ENCODE data around the gene SPSB3. TPM values are rescaled to one million over a fixed set of nuclear protein-coding genes. Genes with fewer than 3 reads are reported as not detected.
A peak's percentile ranks its signal among the peaks of the same experiment; 100 is the strongest.

Gene SPSB3
- total and polyA plus RNA-seq, 2 donors (not counting 1 experiment from before 2014, with no cell fraction given), result 9.6 to 32.7 TPM

DNA sequence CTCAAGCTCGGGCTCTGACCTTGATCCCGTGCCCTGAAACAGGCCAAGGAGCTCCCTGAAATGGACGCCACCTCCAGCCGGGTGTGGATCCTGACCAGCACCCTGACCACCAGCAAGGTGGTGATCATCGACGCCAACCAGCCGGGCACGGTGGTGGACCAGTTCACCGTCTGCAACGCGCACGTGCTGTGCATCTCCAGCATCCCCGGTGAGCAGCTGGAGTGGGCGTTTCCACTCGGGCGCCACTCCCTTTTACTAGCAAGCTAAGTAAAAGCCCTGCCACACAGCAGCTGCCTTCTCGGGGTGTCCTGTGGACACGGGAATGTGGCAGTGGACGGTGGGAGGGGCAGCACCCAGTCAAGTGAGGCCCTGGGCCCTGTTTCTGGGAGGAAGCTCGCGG lies 17.4 kb downstream of the SPSB3 start:
- Histone ChIP-seq H3K4me3 (replicated peaks in 1 of 4; ENCODE audit: control extremely low read depth in 1 of 4, insufficient read depth in 1 of 4, low read depth in 3 of 4, low read length in 4 of 4) (no peak overlapping the region), H4K20me1 (ENCODE audit: control insufficient read depth, extremely low read depth, insufficient read depth, low read length) (no peaks in the 10 kb centered on the region), H2AFZ (ENCODE audit: low read length) (no peak overlapping the region), H3K4me1 (ENCODE audit: control insufficient read depth, extremely low read depth, insufficient read depth, low read length) (no peaks in the 10 kb centered on the region), H3K4me2 (ENCODE audit: extremely low read depth, insufficient read depth, low read length) (no peak overlapping the region), H3K27ac (ENCODE audit: insufficient read depth, low read length) (no peak overlapping the region), H3K9ac (ENCODE audit: insufficient read depth, low read length) (no peak overlapping the region), H3K9me3 (ENCODE audit: control insufficient read depth, insufficient read depth, low read depth, low read length) (no peaks in the 10 kb centered on the region), H3K36me3 (ENCODE audit: control insufficient read depth, insufficient read depth, low read length) (peaks cover 57% of the 10 kb centered on the region), H3K27me3 (ENCODE audit: control insufficient read depth, insufficient read depth, low read length) (no peaks in the 10 kb centered on the region), H3K79me2 (ENCODE audit: control insufficient read depth, insufficient read depth, low read length) (no peaks in the 10 kb centered on the region)
- no peak for DNase-seq (ENCODE audit: low read depth in 2 of 2)
- TF ChIP-seq EZH2 (IDR thresholded peaks at IDR 0.05; ENCODE audit: low read length, missing control alignments), result no peak
- TF ChIP-seq, protein P1, sequence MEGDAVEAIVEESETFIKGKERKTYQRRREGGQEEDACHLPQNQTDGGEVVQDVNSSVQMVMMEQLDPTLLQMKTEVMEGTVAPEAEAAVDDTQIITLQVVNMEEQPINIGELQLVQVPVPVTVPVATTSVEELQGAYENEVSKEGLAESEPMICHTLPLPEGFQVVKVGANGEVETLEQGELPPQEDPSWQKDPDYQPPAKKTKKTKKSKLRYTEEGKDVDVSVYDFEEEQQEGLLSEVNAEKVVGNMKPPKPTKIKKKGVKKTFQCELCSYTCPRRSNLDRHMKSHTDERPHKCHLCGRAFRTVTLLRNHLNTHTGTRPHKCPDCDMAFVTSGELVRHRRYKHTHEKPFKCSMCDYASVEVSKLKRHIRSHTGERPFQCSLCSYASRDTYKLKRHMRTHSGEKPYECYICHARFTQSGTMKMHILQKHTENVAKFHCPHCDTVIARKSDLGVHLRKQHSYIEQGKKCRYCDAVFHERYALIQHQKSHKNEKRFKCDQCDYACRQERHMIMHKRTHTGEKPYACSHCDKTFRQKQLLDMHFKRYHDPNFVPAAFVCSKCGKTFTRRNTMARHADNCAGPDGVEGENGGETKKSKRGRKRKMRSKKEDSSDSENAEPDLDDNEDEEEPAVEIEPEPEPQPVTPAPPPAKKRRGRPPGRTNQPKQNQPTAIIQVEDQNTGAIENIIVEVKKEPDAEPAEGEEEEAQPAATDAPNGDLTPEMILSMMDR (conservative IDR thresholded peaks at IDR 0.05 in 1 of 2, IDR thresholded peaks at IDR 0.05 in 1 of 2; ENCODE audit: low read depth in 1 of 2, low read length in 2 of 2), result no peak

DNA sequence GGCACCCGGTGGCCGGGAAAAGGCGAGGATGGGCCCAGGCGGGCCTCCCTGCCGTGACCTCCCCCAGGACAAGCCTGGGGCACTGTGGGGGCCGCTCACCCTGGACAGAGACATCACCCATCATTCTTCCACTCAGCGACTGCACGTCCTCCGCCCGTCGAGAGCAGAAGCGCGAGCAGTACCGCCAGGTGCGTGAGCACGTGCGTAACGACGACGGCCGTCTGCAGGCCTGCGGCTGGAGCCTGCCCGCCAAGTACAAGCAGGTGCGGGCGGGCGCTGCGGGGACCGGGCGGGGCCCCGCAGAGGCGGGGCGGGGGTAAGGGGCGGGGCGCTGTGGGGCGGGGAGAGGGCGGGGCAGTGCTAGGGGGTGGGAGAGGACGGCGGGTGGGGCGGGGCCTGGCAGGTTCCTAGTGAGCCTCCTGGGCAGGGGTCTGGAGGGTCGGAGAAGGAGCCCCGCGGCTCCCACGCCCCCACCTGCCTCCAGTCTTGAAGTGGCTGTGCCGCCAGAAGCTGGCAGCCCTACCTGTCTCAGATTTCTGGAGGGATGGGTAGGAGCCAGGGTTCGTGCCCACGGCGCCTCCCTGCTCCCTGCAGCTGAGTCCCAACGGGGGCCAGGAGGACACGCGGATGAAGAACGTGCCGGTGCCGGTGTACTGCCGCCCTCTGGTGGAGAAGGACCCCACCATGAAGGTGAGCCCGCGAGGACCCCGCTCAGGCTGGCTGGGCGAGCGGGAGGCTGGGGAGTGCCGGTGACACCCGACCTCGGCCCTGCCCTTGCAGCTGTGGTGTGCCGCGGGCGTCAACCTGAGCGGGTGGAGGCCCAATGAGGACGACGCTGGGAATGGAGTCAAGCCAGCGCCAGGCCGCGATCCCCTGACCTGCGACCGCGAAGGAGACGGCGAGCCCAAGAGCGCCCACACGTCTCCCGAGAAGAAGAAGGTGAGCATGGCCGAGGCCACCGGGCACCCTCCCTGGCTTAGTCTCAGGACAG lies 18.6 kb downstream of the SPSB3 start:
- peak; percentile 25 to 35 for DNase-seq (ENCODE audit: low read depth in 2 of 2)
- Histone ChIP-seq H3K4me2 (ENCODE audit: extremely low read depth, insufficient read depth, low read length) (no peak overlapping the region), H3K79me2 (ENCODE audit: control insufficient read depth, insufficient read depth, low read length) (no peaks in the 10 kb centered on the region), H3K9ac (ENCODE audit: insufficient read depth, low read length) (no peak overlapping the region), H3K4me1 (ENCODE audit: control insufficient read depth, extremely low read depth, insufficient read depth, low read length) (no peaks in the 10 kb centered on the region), H3K9me3 (ENCODE audit: control insufficient read depth, insufficient read depth, low read depth, low read length) (no peaks in the 10 kb centered on the region), H3K27me3 (ENCODE audit: control insufficient read depth, insufficient read depth, low read length) (no peaks in the 10 kb centered on the region), H3K36me3 (ENCODE audit: control insufficient read depth, insufficient read depth, low read length) (peaks cover 51% of the 10 kb centered on the region), H2AFZ (ENCODE audit: low read length) (no peak overlapping the region), H3K4me3 (replicated peaks in 1 of 4; ENCODE audit: control extremely low read depth in 1 of 4, insufficient read depth in 1 of 4, low read depth in 3 of 4, low read length in 4 of 4) (no peak overlapping the region), H3K27ac (ENCODE audit: insufficient read depth, low read length) (no peak overlapping the region), H4K20me1 (ENCODE audit: control insufficient read depth, extremely low read depth, insufficient read depth, low read length) (no peaks in the 10 kb centered on the region)
- no peak for TF ChIP-seq EZH2 (IDR thresholded peaks at IDR 0.05; ENCODE audit: low read length, missing control alignments)
- TF ChIP-seq, protein P1 (conservative IDR thresholded peaks at IDR 0.05 in 1 of 2, IDR thresholded peaks at IDR 0.05 in 1 of 2; ENCODE audit: low read depth in 1 of 2, low read length in 2 of 2), result peak in 1 of 2 donors; percentile 34

DNA sequence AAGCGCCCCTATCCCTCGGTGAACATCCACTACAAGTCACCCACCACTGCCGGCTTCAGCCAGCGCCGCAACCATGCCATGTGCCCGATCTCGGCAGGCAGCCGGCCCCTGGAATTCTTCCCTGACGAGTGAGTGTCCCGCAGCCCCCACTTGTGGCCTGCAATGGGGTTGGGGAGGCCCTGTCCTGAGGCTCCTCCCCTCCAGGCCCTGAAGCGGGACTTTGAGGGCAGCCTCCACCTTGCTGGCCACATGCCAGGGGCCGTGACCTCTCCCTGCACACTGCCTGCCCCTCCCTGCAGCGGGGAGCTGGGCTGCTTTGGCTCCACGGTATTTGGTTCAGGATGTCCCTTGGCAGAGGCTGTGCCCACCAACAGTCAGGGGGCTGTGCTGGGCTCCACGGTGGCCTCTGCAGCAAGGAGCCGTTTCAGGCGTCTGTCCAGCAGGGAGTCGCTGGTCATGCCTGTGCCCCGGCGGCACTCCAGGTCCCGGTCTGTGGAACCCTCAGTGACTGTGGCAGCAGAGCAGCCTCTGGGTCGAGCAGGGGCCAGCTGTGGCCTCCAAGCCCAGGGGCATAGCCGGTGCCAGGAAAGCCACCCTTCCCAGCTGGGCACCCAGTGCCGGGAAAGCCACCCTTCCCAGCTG lies 19.4 kb downstream of the SPSB3 start:
- H3K9ac ChIP-seq (ENCODE audit: insufficient read depth, low read length), result no peak overlapping the region
- no peak for DNase-seq (ENCODE audit: low read depth in 2 of 2)

More for the DNA sequence above, 19.4 kb downstream of the SPSB3 start:
- Histone ChIP-seq H3K36me3 (ENCODE audit: control insufficient read depth, insufficient read depth, low read length) (peaks cover 44% of the 10 kb centered on the region), H4K20me1 (ENCODE audit: control insufficient read depth, extremely low read depth, insufficient read depth, low read length) (no peaks in the 10 kb centered on the region), H3K27ac (ENCODE audit: insufficient read depth, low read length) (no peak overlapping the region), H3K4me2 (ENCODE audit: extremely low read depth, insufficient read depth, low read length) (no peak overlapping the region), H3K27me3 (ENCODE audit: control insufficient read depth, insufficient read depth, low read length) (no peaks in the 10 kb centered on the region), H3K79me2 (ENCODE audit: control insufficient read depth, insufficient read depth, low read length) (no peaks in the 10 kb centered on the region), H2AFZ (ENCODE audit: low read length) (no peak overlapping the region), H3K4me1 (ENCODE audit: control insufficient read depth, extremely low read depth, insufficient read depth, low read length) (no peaks in the 10 kb centered on the region), H3K4me3 (replicated peaks in 1 of 4; ENCODE audit: control extremely low read depth in 1 of 4, insufficient read depth in 1 of 4, low read depth in 3 of 4, low read length in 4 of 4) (no peak overlapping the region), H3K9me3 (ENCODE audit: control insufficient read depth, insufficient read depth, low read depth, low read length) (no peaks in the 10 kb centered on the region)
- TF ChIP-seq, protein P1 (conservative IDR thresholded peaks at IDR 0.05 in 1 of 2, IDR thresholded peaks at IDR 0.05 in 1 of 2; ENCODE audit: low read depth in 1 of 2, low read length in 2 of 2), result no peak
- TF ChIP-seq EZH2 (IDR thresholded peaks at IDR 0.05; ENCODE audit: low read length, missing control alignments), result no peak

Measured in fibroblast of lung (primary cell).